ENCODE data around the gene EFNB1. TPM values are rescaled to one million over a fixed set of nuclear protein-coding genes. Genes with fewer than 3 reads are reported as not detected.
"Not testable (repeated sequence)": the region's sequence is repeated elsewhere in the genome, so short reads cannot be mapped to it uniquely, and the experiment has no call there.

The EFNB1 gene
- total RNA-seq (1 to 10 TPM; 4.0 to 6.6 TPM), total RNA-seq (7.3 to 10.0 reads per million in 2 donors)

GRCh38 chrX:68828740-68829581 lies at the start of gene EFNB1:
Gene EFNB1, plus strand, starts transcription at chrX:68829021. Its CDS starts 756 bp downstream, at chrX:68829777.
- peak within 1 kb of the TSS; percentile 94 for H3K4me3 Mint-ChIP-seq
- no peaks in the 10 kb centered on the region for H3K36me3 Mint-ChIP-seq (ENCODE audit: low read depth)
- no peaks in the 10 kb centered on the region for H3K27me3 Mint-ChIP-seq
- peaks cover 15% of the 10 kb centered on the region for H3K4me1 Mint-ChIP-seq
- no peaks in the 10 kb centered on the region for H3K9me3 ChIP-seq (ENCODE audit: control insufficient read depth, low read length, poor library complexity, severe bottlenecking)
- peak within 1 kb of the TSS; percentile 11 for H3K27ac Mint-ChIP-seq
- ATAC-seq (peak; percentile 95), DNase-seq (peak; percentile 69 to 76 (median 70))

- not testable (repeated sequence) for H3K27ac Mint-ChIP-seq; ATAC-seq; H3K4me1 Mint-ChIP-seq; H3K9me3 ChIP-seq (ENCODE audit: control insufficient read depth, low read length, poor library complexity, severe bottlenecking); H3K36me3 Mint-ChIP-seq (ENCODE audit: low read depth); DNase-seq; H3K27me3 Mint-ChIP-seq; H3K4me3 Mint-ChIP-seq
Observed at GRCh38 chrX:68781295-68781694, 47.5 kb upstream of the EFNB1 start.

GRCh38 chrX:68784816-68785215 lies 44.0 kb upstream of the EFNB1 start:
- no peaks in the 10 kb centered on the region for H3K9me3 ChIP-seq (ENCODE audit: control insufficient read depth, low read length, poor library complexity, severe bottlenecking)
- DNase-seq (no peak), ATAC-seq (no peak)
- Mint-ChIP-seq H3K27me3 (no peaks in the 10 kb centered on the region), H3K4me1 (no peaks in the 10 kb centered on the region), H3K27ac (no peak overlapping the region), H3K36me3 (ENCODE audit: low read depth) (no peaks in the 10 kb centered on the region), H3K4me3 (no peak overlapping the region)

- not testable (repeated sequence) for H3K27ac Mint-ChIP-seq; H3K4me1 Mint-ChIP-seq; H3K4me3 Mint-ChIP-seq; H3K36me3 Mint-ChIP-seq (ENCODE audit: low read depth); H3K9me3 ChIP-seq (ENCODE audit: control insufficient read depth, low read length, poor library complexity, severe bottlenecking); ATAC-seq; DNase-seq; H3K27me3 Mint-ChIP-seq
Observed at GRCh38 chrX:68786581-68786980, 42.2 kb upstream of the EFNB1 start.

GRCh38 chrX:68789966-68790365 lies 38.9 kb upstream of the EFNB1 start:
- Mint-ChIP-seq H3K27me3 (no peaks in the 10 kb centered on the region), H3K4me3 (no peak overlapping the region), H3K36me3 (ENCODE audit: low read depth) (no peaks in the 10 kb centered on the region), H3K4me1 (peaks cover 2% of the 10 kb centered on the region), H3K27ac (no peak overlapping the region)
- DNase-seq (no peak), ATAC-seq (no peak)
- no peaks in the 10 kb centered on the region for H3K9me3 ChIP-seq (ENCODE audit: control insufficient read depth, low read length, poor library complexity, severe bottlenecking)

GRCh38 chrX:68792083-68792482 lies 36.7 kb upstream of the EFNB1 start:
- Mint-ChIP-seq H3K4me3 (no peak overlapping the region), H3K27me3 (no peaks in the 10 kb centered on the region), H3K27ac (no peak overlapping the region), H3K4me1 (peaks cover 2% of the 10 kb centered on the region), H3K36me3 (ENCODE audit: low read depth) (no peaks in the 10 kb centered on the region)
- no peak for ATAC-seq
- no peaks in the 10 kb centered on the region for H3K9me3 ChIP-seq (ENCODE audit: control insufficient read depth, low read length, poor library complexity, severe bottlenecking)
- no peak for DNase-seq

- DNase-seq = no peak
- Mint-ChIP-seq H3K4me3 (no peak overlapping the region), H3K4me1 (peaks cover 2% of the 10 kb centered on the region)
Observed at GRCh38 chrX:68794461-68794860, 34.4 kb upstream of the EFNB1 start.

GRCh38 chrX:68795741-68796140 lies 33.1 kb upstream of the EFNB1 start:
- no peak for ATAC-seq
- Mint-ChIP-seq H3K4me1 (peaks cover 2% of the 10 kb centered on the region), H3K4me3 (no peak overlapping the region)

More at GRCh38 chrX:68794461-68794860, 34.4 kb upstream of the EFNB1 start:
- Mint-ChIP-seq H3K36me3 (ENCODE audit: low read depth) (no peaks in the 10 kb centered on the region), H3K27ac (no peak overlapping the region), H3K27me3 (no peaks in the 10 kb centered on the region)
- ATAC-seq = no peak
- H3K9me3 ChIP-seq (ENCODE audit: control insufficient read depth, low read length, poor library complexity, severe bottlenecking) = no peaks in the 10 kb centered on the region

GRCh38 chrX:68798400-68798799 lies 30.4 kb upstream of the EFNB1 start:
- not testable (repeated sequence) for DNase-seq; H3K4me3 Mint-ChIP-seq; ATAC-seq; H3K27me3 Mint-ChIP-seq; H3K4me1 Mint-ChIP-seq; H3K27ac Mint-ChIP-seq; H3K9me3 ChIP-seq (ENCODE audit: control insufficient read depth, low read length, poor library complexity, severe bottlenecking); H3K36me3 Mint-ChIP-seq (ENCODE audit: low read depth)

More at GRCh38 chrX:68795741-68796140, 33.1 kb upstream of the EFNB1 start:
- DNase-seq = no peak
- H3K27me3 Mint-ChIP-seq = no peaks in the 10 kb centered on the region
- no peak overlapping the region for H3K27ac Mint-ChIP-seq
- no peaks in the 10 kb centered on the region for H3K36me3 Mint-ChIP-seq (ENCODE audit: low read depth)
- no peaks in the 10 kb centered on the region for H3K9me3 ChIP-seq (ENCODE audit: control insufficient read depth, low read length, poor library complexity, severe bottlenecking)

GRCh38 chrX:68801737-68802290 lies 27.0 kb upstream of the EFNB1 start:
- Mint-ChIP-seq H3K27ac (no peak overlapping the region), H3K36me3 (ENCODE audit: low read depth) (no peaks in the 10 kb centered on the region), H3K4me3 (no peak overlapping the region), H3K4me1 (no peaks in the 10 kb centered on the region), H3K27me3 (no peaks in the 10 kb centered on the region)
- no peak for DNase-seq
- no peak for ATAC-seq
- H3K9me3 ChIP-seq (ENCODE audit: control insufficient read depth, low read length, poor library complexity, severe bottlenecking) = no peaks in the 10 kb centered on the region

- Mint-ChIP-seq H3K27ac (no peak overlapping the region), H3K36me3 (ENCODE audit: low read depth) (no peaks in the 10 kb centered on the region), H3K27me3 (no peaks in the 10 kb centered on the region), H3K4me1 (no peaks in the 10 kb centered on the region), H3K4me3 (no peak overlapping the region)
- ATAC-seq = no peak
- DNase-seq = no peak
- H3K9me3 ChIP-seq (ENCODE audit: control insufficient read depth, low read length, poor library complexity, severe bottlenecking) = no peaks in the 10 kb centered on the region
Observed at GRCh38 chrX:68807818-68808217, 21.0 kb upstream of the EFNB1 start.

- Mint-ChIP-seq H3K27me3 (no peaks in the 10 kb centered on the region), H3K27ac (no peak overlapping the region), H3K4me3 (no peak overlapping the region), H3K36me3 (ENCODE audit: low read depth) (no peaks in the 10 kb centered on the region), H3K4me1 (no peaks in the 10 kb centered on the region)
- ATAC-seq (no peak), DNase-seq (no peak)
- H3K9me3 ChIP-seq (ENCODE audit: control insufficient read depth, low read length, poor library complexity, severe bottlenecking) = no peaks in the 10 kb centered on the region
Observed at GRCh38 chrX:68808686-68809357, 20.0 kb upstream of the EFNB1 start.

- Mint-ChIP-seq H3K27me3 (no peaks in the 10 kb centered on the region), H3K27ac (no peak overlapping the region), H3K4me3 (no peak overlapping the region), H3K4me1 (peaks cover 1% of the 10 kb centered on the region), H3K36me3 (ENCODE audit: low read depth) (no peaks in the 10 kb centered on the region)
- DNase-seq (no peak), ATAC-seq (no peak)
- no peaks in the 10 kb centered on the region for H3K9me3 ChIP-seq (ENCODE audit: control insufficient read depth, low read length, poor library complexity, severe bottlenecking)
Observed at GRCh38 chrX:68820476-68821110, 8.2 kb upstream of the EFNB1 start.
